ENCODE measurements around the gene NDUFV3. TPM values are rescaled to one million over a fixed set of nuclear protein-coding genes. Genes with fewer than 3 reads are reported as not detected.
"Not testable (repeated sequence)": the region's sequence is repeated elsewhere in the genome, so short reads cannot be mapped to it uniquely, and the experiment has no call there.

NDUFV3 gene
- total and polyA plus RNA-seq, 2 experiments from 2014 or later = 51.5 to 71.2 TPM

DNA sequence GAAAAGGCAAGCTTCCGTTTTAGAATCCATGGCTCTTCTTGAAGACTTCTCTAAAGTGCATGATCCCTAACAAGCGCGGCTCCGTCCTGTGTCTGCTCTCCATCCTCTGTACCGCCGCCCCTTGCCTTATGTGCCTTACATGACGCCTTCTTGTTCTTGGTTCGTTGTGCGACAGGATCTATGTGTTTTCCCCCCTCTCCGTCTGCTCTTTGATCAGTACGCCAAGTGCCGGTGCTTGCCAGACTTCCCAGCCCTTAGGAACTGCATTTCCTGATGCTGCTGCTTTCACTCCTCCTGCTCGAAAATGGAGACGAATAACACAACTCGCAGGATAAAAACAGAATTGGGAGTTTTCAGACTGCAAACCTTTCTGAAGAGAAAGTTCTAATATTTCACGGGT is 13.1 kb downstream of the NDUFV3 start:
- no peak for ATAC-seq
- H3K4me3 ChIP-seq = no peak overlapping the region
- H3K36me3 ChIP-seq (ENCODE audit: insufficient read depth) = peaks cover 51% of the 10 kb centered on the region
- Mint-ChIP-seq H3K4me1 (no peaks in the 10 kb centered on the region; the same call in 2 of the 3 replicates), H3K36me3 (ENCODE audit: low read depth) (peaks cover 85% of the 10 kb centered on the region), H3K27me3 (ENCODE audit: insufficient read depth, low read depth, poor library complexity) (no peaks in the 10 kb centered on the region), H3K4me3 (no peak overlapping the region), H3K9me3 (peaks cover 5% of the 10 kb centered on the region; the same call in 1 of the 3 replicates), H3K27ac (no peak overlapping the region)
- no peak for DNase-seq (ENCODE audit: low spot score)
- H3K27me3 ChIP-seq (ENCODE audit: insufficient read depth) = no peaks in the 10 kb centered on the region
- H3K4me2 ChIP-seq = no peak overlapping the region
- no peaks in the 10 kb centered on the region; the same call in none of the 2 replicates for H3K79me2 ChIP-seq (replicated peaks; ENCODE audit: insufficient read depth)
- H3K9me2 ChIP-seq (ENCODE audit: insufficient read depth) = no peaks in the 10 kb centered on the region
- no peaks in the 10 kb centered on the region for H3F3A ChIP-seq (replicated peaks; ENCODE audit: low read depth)
- no peak overlapping the region for H2AFZ ChIP-seq
- H4K20me1 ChIP-seq (replicated peaks; ENCODE audit: insufficient read depth) = peaks cover 11% of the 10 kb centered on the region
- H3K4me1 ChIP-seq (ENCODE audit: insufficient read depth) = no peaks in the 10 kb centered on the region
- TF ChIP-seq ZNF331 (CRISPR knock-in tag; IDR thresholded peaks at IDR 0.05; ENCODE audit: low read depth) (no peak), CTCF (conservative IDR thresholded peaks at IDR 0.05; ENCODE audit: low read depth in 2 of 2) (no peak), STAT1 (IDR thresholded peaks at IDR 0.05; ENCODE audit: unreplicated experiment) (no peak), EZH2 (IDR thresholded peaks at IDR 0.05; ENCODE audit: low read depth, unreplicated experiment) (no peak), POLR2AphosphoS5 (IDR thresholded peaks at IDR 0.05; ENCODE audit: low read depth) (no peak)
- no peak overlapping the region for H3K27ac ChIP-seq (ENCODE audit: low read depth)

GRCh38 chr21:42908484-42908883 is 15.4 kb downstream of the NDUFV3 start:
- H4K20me1 ChIP-seq (replicated peaks; ENCODE audit: insufficient read depth); H3K9me3 Mint-ChIP-seq; H3K4me1 ChIP-seq (ENCODE audit: insufficient read depth); ATAC-seq; H3K9me2 ChIP-seq (ENCODE audit: insufficient read depth); H3K79me2 ChIP-seq (replicated peaks; ENCODE audit: insufficient read depth); H3K4me3 Mint-ChIP-seq; H3K27me3 Mint-ChIP-seq (ENCODE audit: insufficient read depth, low read depth, poor library complexity); H2AFZ ChIP-seq; H3K4me2 ChIP-seq; H3K27ac ChIP-seq (ENCODE audit: low read depth); H3K27me3 ChIP-seq (ENCODE audit: insufficient read depth); H3F3A ChIP-seq (replicated peaks; ENCODE audit: low read depth); H3K4me1 Mint-ChIP-seq; DNase-seq (ENCODE audit: low spot score); H3K4me3 ChIP-seq: not testable (repeated sequence)
- H3K36me3 ChIP-seq (ENCODE audit: insufficient read depth) = peaks cover 41% of the 10 kb centered on the region
- Mint-ChIP-seq H3K36me3 (ENCODE audit: low read depth) (peaks cover 82% of the 10 kb centered on the region), H3K27ac (0 out of 2 replicates have a peak overlapping the region, but pooled peaks have one; percentile 56)

GRCh38 chr21:42911920-42912319 is 18.8 kb downstream of the NDUFV3 start:
- Histone ChIP-seq H3K36me3 (ENCODE audit: insufficient read depth) (peaks cover 17% of the 10 kb centered on the region), H3K27ac (ENCODE audit: low read depth) (peak overlapping the region; percentile 52; the same call in 1 of the 2 replicates)
- not testable (repeated sequence) for H3K27me3 ChIP-seq (ENCODE audit: insufficient read depth); H3K79me2 ChIP-seq (replicated peaks; ENCODE audit: insufficient read depth); H3K4me3 Mint-ChIP-seq; H3K4me1 ChIP-seq (ENCODE audit: insufficient read depth); ATAC-seq; H3K27me3 Mint-ChIP-seq (ENCODE audit: insufficient read depth, low read depth, poor library complexity); DNase-seq (ENCODE audit: low spot score); H3K9me2 ChIP-seq (ENCODE audit: insufficient read depth); H4K20me1 ChIP-seq (replicated peaks; ENCODE audit: insufficient read depth); H3K9me3 Mint-ChIP-seq; H3K4me2 ChIP-seq; H3K4me1 Mint-ChIP-seq; H2AFZ ChIP-seq; H3K4me3 ChIP-seq; H3F3A ChIP-seq (replicated peaks; ENCODE audit: low read depth)
- Mint-ChIP-seq H3K27ac (0 out of 2 replicates have a peak overlapping the region, but pooled peaks have one; percentile 62), H3K36me3 (ENCODE audit: low read depth) (peaks cover 53% of the 10 kb centered on the region)

Data from GM23338 (cell line).